Stimulated activated CD4-positive, alpha-beta T cell treated with anti-CD3 and anti-CD28 coated beads, Interleukin-12 subunit alpha, Interleukin-12 subunit beta, amount 100 ng/mL, for 24 hours (primary cell): ENCODE measurements around the gene MME.

Experiments
- DNase-seq, 2 experiments: peaks; one replicate each; pipeline ENCODE4 v3.0.0-alpha.2; 2020; ENCODE audit warnings: low read depth in 2 of 2

The MME gene

GRCh38 chr3:155079746-155080487, at the start of gene MME:
MME (plus strand) TSS chr3:155080319; CDS start chr3:155084168, 3,849 bp downstream.
- no peak for DNase-seq

- DNase-seq, result no peak
These were observed 48.9 kb upstream of the MME start for GRCh38 chr3:155031186-155031585.

- DNase-seq, result no peak
These were observed 47.2 kb upstream of the MME start for GRCh38 chr3:155032918-155033317.

- DNase-seq, result no peak
These were observed 45.3 kb upstream of the MME start for GRCh38 chr3:155034786-155035185.

GRCh38 chr3:155035553-155035952, 44.6 kb upstream of the MME start:
- DNase-seq, result no peak

- DNase-seq, result no peak
These were observed 42.5 kb upstream of the MME start for GRCh38 chr3:155037508-155038202.

- no peak for DNase-seq
These were observed 41.9 kb upstream of the MME start for GRCh38 chr3:155038203-155038554.

- no peak for DNase-seq
These were observed 33.2 kb upstream of the MME start for GRCh38 chr3:155046935-155047334.

- no peak for DNase-seq
These were observed 32.4 kb upstream of the MME start for GRCh38 chr3:155047672-155048071.

- DNase-seq, result no peak
These were observed 30.2 kb upstream of the MME start for GRCh38 chr3:155049959-155050358.

GRCh38 chr3:155052470-155052869, 27.6 kb upstream of the MME start:
- no peak for DNase-seq

- DNase-seq, result no peak
These were observed 26.4 kb upstream of the MME start for GRCh38 chr3:155053756-155054155.

- DNase-seq, result no peak
These were observed 15.2 kb upstream of the MME start for GRCh38 chr3:155064920-155065319.

GRCh38 chr3:155065537-155065936, 14.6 kb upstream of the MME start:
- DNase-seq, result no peak

GRCh38 chr3:155069729-155070128, 10.4 kb upstream of the MME start:
- DNase-seq, result no peak

GRCh38 chr3:155070316-155070715, 9.8 kb upstream of the MME start:
- DNase-seq, result no peak

GRCh38 chr3:155070932-155071387, 9.2 kb upstream of the MME start:
- no peak for DNase-seq

- DNase-seq, result no peak
These were observed 4.9 kb upstream of the MME start for GRCh38 chr3:155075200-155075599.

GRCh38 chr3:155076888-155077287, 3.2 kb upstream of the MME start:
- DNase-seq, result no peak

GRCh38 chr3:155078711-155079467, 1.2 kb upstream of the MME start:
- no peak for DNase-seq

- no peak for DNase-seq
These were observed 712 bp upstream of the MME start for GRCh38 chr3:155079468-155079745.

GRCh38 chr3:155080692-155081091, 573 bp downstream of the MME start:
- no peak for DNase-seq

- DNase-seq, result no peak
These were observed 3.3 kb downstream of the MME start for GRCh38 chr3:155083313-155083905.
